Prostate gland (tissue), 2 donors: ENCODE measurements around the gene CDH22. TPM values are rescaled to one million over a fixed set of nuclear protein-coding genes. Genes with fewer than 3 reads are reported as not detected.

ENCODE experiments used
- DNase-seq: peaks from one replicate; pipeline ENCODE4 v3.0.0-alpha.2; 2019; ENCODE audit warnings: low spot score
- H3K27ac ChIP-seq, 2 donors: fragments of 200-600 bp; sonication (generic); 2 replicates each; pipeline ENCODE4 v1.5.1; 2017 to 2019
- H3K27me3 ChIP-seq: fragments of 200-600 bp; sonication (generic); replicated peaks from 2 replicates; pipeline ENCODE4 v1.5.1; 2019; ENCODE audit not compliant: insufficient read depth
- H3K36me3 ChIP-seq, 2 donors: fragments of 200-600 bp; sonication (generic); 1 replicate in 1 of 2; 2 replicates in 1 of 2; pipeline versions ENCODE4 v1.5.1 to v1.8.1; 2017 to 2019
- H3K4me1 ChIP-seq: fragments of 200-600 bp; sonication (generic); replicated peaks from 2 replicates; pipeline ENCODE4 v1.5.1; 2019
- H3K4me3 ChIP-seq, 2 donors: fragments of 200-600 bp; sonication (generic); 2 replicates each; pipeline ENCODE4 v1.5.1; 2017 to 2019
- H3K9me3 ChIP-seq: fragments of 200-600 bp; sonication (generic); 2 replicates; pipeline ENCODE4 v1.5.1; 2017
- CTCF ChIP-seq, 4 experiments: fragments of 200-600 bp in 2 of 4; fragments of 450-650 bp in 2 of 4; sonication (generic) in 2 of 4; IDR thresholded peaks; 1 replicate in 3 of 4; 2 replicates in 1 of 4; pipeline ENCODE4 v1.5.1; 2016 to 2019; ENCODE audit warnings: antibody characterized with exemption in 4 of 4, mild to moderate bottlenecking in 2 of 4, moderate library complexity in 2 of 4
- POLR2A ChIP-seq: fragments of 450-650 bp; IDR thresholded peaks from one replicate; pipeline ENCODE4 v1.6.1; 2016; ENCODE audit warnings: antibody characterized with exemption, mild to moderate bottlenecking
- POLR2AphosphoS5 ChIP-seq: sonication (generic); formaldehyde crosslinking; IDR thresholded peaks from one replicate; pipeline ENCODE4 v1.6.1; 2017; ENCODE audit warnings: antibody characterized with exemption
- WGBS: methylation state at CpG from one replicate; pipeline ENCODE4 v1.1.5; 2018; 5-methylcytosine and 5-hydroxymethylcytosine counted together
- intact Hi-C: fragments of 100-400 bp; cut with DNase I; formaldehyde crosslinking; loops from one replicate; pipeline ENCODE4 v1.14.2; 2022
- total RNA-seq, 2 donors: library from RNA; depleted of rRNA; stranded (reverse); fragments of >200 nt; gene quantifications; one replicate each; pipeline ENCODE4 v1.1.0, GENCODE V29; 2016

CDH22 gene
- total RNA-seq, 2 donors from 2014 or later, result 1.9 to 3.3 TPM

- H3K36me3 ChIP-seq, result no peaks in the 10 kb centered on the region
- H3K9me3 ChIP-seq, result no peaks in the 10 kb centered on the region
- intact Hi-C loops, result no loop called here
- TF ChIP-seq CTCF (IDR thresholded peaks at IDR 0.05) (no peak), POLR2AphosphoS5 (no peak), POLR2A (no peak)
- peaks cover 7% of the 10 kb centered on the region for H3K27me3 ChIP-seq
- no peak overlapping the region for H3K27ac ChIP-seq
- no peak for DNase-seq
- H3K4me3 ChIP-seq, result no peak overlapping the region
- no peaks in the 10 kb centered on the region for H3K4me1 ChIP-seq
- WGBS, result 4% methylated on average over 4 of the region's 4 CpGs
These were observed 77.5 kb downstream of the CDH22 start for GRCh38 chr20:46230801-46231282.

- intact Hi-C loops, result no loop called here
- no peak for DNase-seq
- 85% methylated on average over 5 of the region's 5 CpGs for WGBS
- Histone ChIP-seq H3K4me3 (no peak overlapping the region), H3K36me3 (no peaks in the 10 kb centered on the region), H3K27ac (no peak overlapping the region), H3K4me1 (no peaks in the 10 kb centered on the region), H3K9me3 (no peaks in the 10 kb centered on the region), H3K27me3 (peaks cover 7% of the 10 kb centered on the region)
- TF ChIP-seq CTCF (IDR thresholded peaks at IDR 0.05), result no peak
- TF ChIP-seq POLR2A, result no peak
- no peak for TF ChIP-seq POLR2AphosphoS5
These were observed 78.2 kb downstream of the CDH22 start for GRCh38 chr20:46230106-46230491.

GRCh38 chr20:46229478-46230105 lies 78.7 kb downstream of the CDH22 start:
- no peak overlapping the region for H3K4me3 ChIP-seq
- WGBS, result 40% methylated on average over 5 of the region's 5 CpGs
- H3K36me3 ChIP-seq, result no peaks in the 10 kb centered on the region
- TF ChIP-seq CTCF (IDR thresholded peaks at IDR 0.05) (no peak), POLR2AphosphoS5 (no peak), POLR2A (no peak)
- no peak for DNase-seq
- H3K9me3 ChIP-seq, result no peaks in the 10 kb centered on the region
- H3K4me1 ChIP-seq, result no peaks in the 10 kb centered on the region
- intact Hi-C loops, result no loop called here
- H3K27ac ChIP-seq, result no peak overlapping the region
- peaks cover 7% of the 10 kb centered on the region for H3K27me3 ChIP-seq

- WGBS, result 72% methylated on average over 8 of the region's 8 CpGs
- intact Hi-C loops, result no loop called here
These were observed 79.6 kb downstream of the CDH22 start for GRCh38 chr20:46228670-46229069.

More at GRCh38 chr20:46228670-46229069, 79.6 kb downstream of the CDH22 start:
- no peak overlapping the region for H3K27ac ChIP-seq
- no peaks in the 10 kb centered on the region for H3K4me1 ChIP-seq
- H3K9me3 ChIP-seq, result no peaks in the 10 kb centered on the region
- DNase-seq, result no peak
- peaks cover 7% of the 10 kb centered on the region for H3K27me3 ChIP-seq
- H3K36me3 ChIP-seq, result no peaks in the 10 kb centered on the region
- TF ChIP-seq CTCF (IDR thresholded peaks at IDR 0.05) (no peak), POLR2AphosphoS5 (no peak), POLR2A (no peak)
- no peak overlapping the region for H3K4me3 ChIP-seq
